Measurements from ENCODE around the gene KCNK7. TPM values are rescaled to one million over a fixed set of nuclear protein-coding genes. Genes with fewer than 3 reads are reported as not detected.
A peak's percentile ranks its signal among the peaks of the same experiment; 100 is the strongest.
"Not testable (repeated sequence)": the region's sequence is repeated elsewhere in the genome, so short reads cannot be mapped to it uniquely, and the experiment has no call there.

The KCNK7 gene
- total RNA-seq, 2 experiments from 2014 or later = 4.9 to 5.0 TPM

- peak in 1 of 14 experiments; percentile 44 for DNase-seq
- TF ChIP-seq CTCF (IDR thresholded peaks at IDR 0.05) = no peak
Measured at GRCh38 chr11:65569164-65569972, 26.2 kb downstream of the KCNK7 start.

DNA sequence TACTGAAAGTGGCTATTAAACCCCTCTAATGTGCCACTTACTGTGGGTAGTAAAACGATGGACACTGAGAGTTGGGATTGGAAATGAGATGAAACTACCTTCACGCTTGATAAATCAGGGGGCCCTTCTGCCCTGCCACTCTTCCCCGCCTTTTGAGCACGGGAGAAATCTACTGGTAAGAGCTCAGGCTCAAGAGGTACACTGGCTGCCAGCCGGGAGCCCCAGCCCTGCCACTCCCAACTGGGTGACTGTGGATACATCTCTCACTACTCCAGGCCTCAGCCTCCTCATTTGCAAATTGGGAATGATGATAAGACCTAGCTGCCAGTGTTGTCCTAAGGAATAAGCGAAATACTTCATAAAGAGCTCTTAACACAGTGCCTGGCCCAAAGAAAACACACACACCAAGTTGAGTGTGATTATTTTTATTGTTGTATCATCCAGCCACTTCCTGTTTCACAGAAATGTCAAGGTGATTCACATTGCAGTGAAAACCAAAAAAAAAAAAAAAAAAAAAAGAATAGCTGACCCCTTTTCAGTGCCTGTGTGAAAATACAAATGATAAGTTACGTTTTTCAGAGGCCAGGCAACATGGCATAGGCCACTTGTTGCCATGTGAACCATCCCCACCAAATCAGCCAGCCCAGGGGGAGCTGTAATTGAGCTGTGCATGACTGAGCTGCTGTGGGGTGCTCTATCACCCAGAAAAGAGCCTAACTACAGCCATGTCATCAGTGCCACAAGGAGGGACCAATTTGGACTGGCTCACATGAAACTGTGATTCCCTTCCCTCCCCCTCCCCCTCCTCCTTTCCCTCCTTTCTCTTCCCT, 29.8 kb downstream of the KCNK7 start:
- DNase-seq (peak in 5 of 14 experiments; percentile 36 to 78 (median 68)), ATAC-seq (ENCODE audit: poor library complexity) (no peak)
- H3K4me3 Mint-ChIP-seq = peak overlapping the region; percentile 82
- peak overlapping the region; percentile 98 for H3K27ac Mint-ChIP-seq
- CTCF ChIA-PET = interaction anchor here (0.8 to 3.1 kb wide), 6 partner anchors 9 to 25 kb away, joined by 3 to 30 read pairs (median 5); no protein-coding TSS in a partner anchor
- no peak for TF ChIP-seq CTCF (IDR thresholded peaks at IDR 0.05)
- POLR2A ChIA-PET = interaction anchor here (0.6 to 3.6 kb wide), 15 partner anchors 9 to 753 kb away, joined by 3 to 22 read pairs (median 7); partner anchors contain the start of genes EHBP1L1, MALAT1, MUS81 and PCNX3
- peaks cover 69% of the 10 kb centered on the region for H3K4me1 Mint-ChIP-seq (ENCODE audit: low read depth)
- H3K9me3 Mint-ChIP-seq = no peaks in the 10 kb centered on the region
- H3K4me3 ChIP-seq (ENCODE audit: low read length) = peak overlapping the region; percentile 25
- intact Hi-C loops (cut with DNase I, micrococcal nuclease) = no loop called here
- no peaks in the 10 kb centered on the region for H3K27me3 ChIP-seq (ENCODE audit: control insufficient read depth in 1 of 2, insufficient read depth in 2 of 2, low read length in 2 of 2)
- H3K36me3 ChIP-seq (ENCODE audit: insufficient read depth, low read length) = peaks cover 7% of the 10 kb centered on the region
- H3K9me3 ChIP-seq (ENCODE audit: control insufficient read depth in 1 of 2, insufficient read depth in 1 of 2, low read length in 2 of 2) = no peaks in the 10 kb centered on the region
- H3K4me1 ChIP-seq (ENCODE audit: insufficient read depth, low read length) = peaks cover 85% of the 10 kb centered on the region
- peaks cover 30% of the 10 kb centered on the region for H3K36me3 Mint-ChIP-seq (ENCODE audit: low read depth)
- peak overlapping the region; percentile 82 to 88 for H3K27ac ChIP-seq (ENCODE audit: low read depth in 1 of 2, low read length in 2 of 2)
- no peaks in the 10 kb centered on the region for H3K27me3 Mint-ChIP-seq

More at GRCh38 chr11:65569164-65569972, 26.2 kb downstream of the KCNK7 start:
- peaks cover 85% of the 10 kb centered on the region for H3K4me1 Mint-ChIP-seq (ENCODE audit: low read depth)
- peaks cover 42% of the 10 kb centered on the region for H3K36me3 Mint-ChIP-seq (ENCODE audit: low read depth)
- ATAC-seq (ENCODE audit: poor library complexity) = peak; percentile 33
- peak overlapping the region; percentile 100 for H3K4me3 Mint-ChIP-seq
- Histone ChIP-seq H3K27me3 (ENCODE audit: control insufficient read depth in 1 of 2, insufficient read depth in 2 of 2, low read length in 2 of 2) (no peaks in the 10 kb centered on the region), H3K4me1 (ENCODE audit: insufficient read depth, low read length) (peaks cover 89% of the 10 kb centered on the region), H3K4me3 (ENCODE audit: low read length) (peak overlapping the region; percentile 89), H3K36me3 (ENCODE audit: insufficient read depth, low read length) (peaks cover 19% of the 10 kb centered on the region), H3K9me3 (ENCODE audit: control insufficient read depth in 1 of 2, insufficient read depth in 1 of 2, low read length in 2 of 2) (no peaks in the 10 kb centered on the region), H3K27ac (ENCODE audit: low read depth in 1 of 2, low read length in 2 of 2) (peak overlapping the region; percentile 99 to 100)
- no peaks in the 10 kb centered on the region for H3K9me3 Mint-ChIP-seq
- peak overlapping the region; percentile 98 for H3K27ac Mint-ChIP-seq
- intact Hi-C loops (cut with DNase I, micrococcal nuclease) = loop anchor here in 1 of 2 experiments (2.0 kb wide), 1 partner anchor 17 kb away; no protein-coding TSS in a partner anchor
- POLR2A ChIA-PET = interaction anchor here (0.7 to 5.5 kb wide), 23 partner anchors 8 to 825 kb away, joined by 3 to 92 read pairs (median 6); partner anchors contain the start of genes CFL1, LTBP3, MALAT1 and MAP3K11
- no peaks in the 10 kb centered on the region for H3K27me3 Mint-ChIP-seq
- CTCF ChIA-PET = interaction anchor here (0.9 to 4.4 kb wide), 6 partner anchors 9 to 29 kb away, joined by 3 to 64 read pairs (median 5); partner anchors contain the start of gene LTBP3

DNA sequence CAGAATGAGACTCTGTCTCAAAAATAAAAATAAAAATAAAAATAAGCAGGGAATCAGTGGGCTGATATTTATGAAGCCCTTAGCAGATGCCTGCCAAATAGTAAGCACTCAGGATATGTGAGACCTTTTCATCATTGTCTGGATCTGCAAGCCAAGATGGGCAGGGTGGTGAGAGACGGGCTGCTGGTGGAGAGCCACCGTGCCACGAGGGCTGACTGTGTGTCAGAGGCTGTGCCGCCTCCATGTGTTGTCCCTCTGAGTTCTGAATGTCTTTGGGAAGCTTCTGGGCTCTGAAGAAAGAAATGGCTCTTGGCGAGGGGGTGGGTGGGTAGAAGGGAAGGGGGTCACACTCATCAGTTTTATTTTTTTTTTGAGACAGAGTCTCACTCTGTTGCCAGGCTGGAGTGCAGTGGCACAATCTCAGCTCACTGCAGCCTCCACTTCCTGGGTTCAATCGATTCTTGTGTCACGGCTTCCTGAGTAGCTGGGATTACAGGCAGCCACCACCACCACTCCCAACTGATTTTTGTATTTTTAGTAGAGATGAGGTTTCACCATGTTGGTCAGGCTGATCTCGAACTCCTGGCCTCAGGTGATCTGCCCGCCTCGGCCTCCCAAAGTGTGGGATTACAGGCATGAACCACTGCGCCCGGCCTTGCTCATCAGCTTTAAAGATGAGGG, 30.6 kb downstream of the KCNK7 start:
- H3K9me3 Mint-ChIP-seq; intact Hi-C loops (cut with DNase I, micrococcal nuclease); H3K36me3 ChIP-seq (ENCODE audit: insufficient read depth, low read length); H3K27me3 Mint-ChIP-seq; H3K9me3 ChIP-seq (ENCODE audit: control insufficient read depth in 1 of 2, insufficient read depth in 1 of 2, low read length in 2 of 2); H3K27me3 ChIP-seq (ENCODE audit: control insufficient read depth in 1 of 2, insufficient read depth in 2 of 2, low read length in 2 of 2): not testable (repeated sequence)
- H3K27ac ChIP-seq (ENCODE audit: low read depth in 1 of 2, low read length in 2 of 2) = peak overlapping the region; percentile 82 to 88
- ATAC-seq (ENCODE audit: poor library complexity) (peak; percentile 15), DNase-seq (peak in 5 of 14 experiments; percentile 33 to 75 (median 51))
- Mint-ChIP-seq H3K4me3 (peak overlapping the region; percentile 82), H3K27ac (peak overlapping the region; percentile 98), H3K4me1 (ENCODE audit: low read depth) (peaks cover 71% of the 10 kb centered on the region), H3K36me3 (ENCODE audit: low read depth) (peaks cover 25% of the 10 kb centered on the region)
- peak overlapping the region; percentile 25 for H3K4me3 ChIP-seq (ENCODE audit: low read length)
- POLR2A ChIA-PET = interaction anchor here (0.8 to 3.6 kb wide), 12 partner anchors 8 to 295 kb away, joined by 3 to 22 read pairs (median 8); partner anchors contain the start of genes EHBP1L1, MALAT1, MUS81 and PCNX3
- H3K4me1 ChIP-seq (ENCODE audit: insufficient read depth, low read length) = peaks cover 87% of the 10 kb centered on the region
- CTCF ChIA-PET = interaction anchor here (0.8 to 4.4 kb wide), 5 partner anchors 13 to 24 kb away, joined by 3 to 30 read pairs (median 5); no protein-coding TSS in a partner anchor
